Colonic mucosa (tissue), 4 donors: ENCODE results near the gene ZFPL1. TPM values are rescaled to one million over a fixed set of nuclear protein-coding genes. Genes with fewer than 3 reads are reported as not detected.

Experiments used
- DNase-seq: peaks from one replicate; pipeline ENCODE4 v3.0.0-alpha.2; 2020
- H3K27ac ChIP-seq: fragments of 200-600 bp; one replicate; pipeline ENCODE4 v1.8.0; 2021
- H3K27me3 ChIP-seq: fragments of 200-600 bp; one replicate; pipeline ENCODE4 v1.8.0; 2021
- H3K36me3 ChIP-seq: fragments of 200-600 bp; one replicate; pipeline ENCODE4 v1.8.0; 2021
- H3K4me1 ChIP-seq: fragments of 200-600 bp; one replicate; pipeline ENCODE4 v1.8.0; 2021; ENCODE audit warnings: mild to moderate bottlenecking
- H3K4me3 ChIP-seq: fragments of 200-600 bp; one replicate; pipeline ENCODE4 v1.8.0; 2021
- H3K9ac ChIP-seq, 2 donors: one replicate each; pipeline ENCODE4 v1.7.0; 2013; ENCODE audit warnings: control low read depth in 2 of 2, low read depth in 2 of 2, low read length in 2 of 2
- H3K9me3 ChIP-seq: fragments of 200-600 bp; one replicate; pipeline ENCODE4 v1.8.0; 2021
- CTCF ChIP-seq: fragments of 200-600 bp; IDR thresholded peaks from one replicate; pipeline ENCODE4 v1.8.0; 2022; ENCODE audit warnings: antibody characterized with exemption, mild to moderate bottlenecking
- intact Hi-C: fragments of 100-400 bp; cut with DNase I; formaldehyde crosslinking; loops from one replicate; pipeline ENCODE4 v1.14.1; 2022
- total RNA-seq, 2 donors: library from RNA; stranded (reverse); fragmentation: NEBNext Ultra II Directional in 1 of 2; extraction: Animal tissue kit (Norgen Biotek cat#: 25700) in 1 of 2; gene quantifications; one replicate each; pipeline ENCODE4 v1.2.1, GENCODE V29; 2021
- donor health status: healthy.
- donor health status: DM: no; HTN: no; CAD: no.
- donor health status: DM: no; HTN: no; CAD: no.

Gene ZFPL1
- total RNA-seq, 2 donors from 2014 or later = 43.2 to 54.3 TPM

- Histone ChIP-seq H3K4me3 (no peak overlapping the region), H3K36me3 (no peaks in the 10 kb centered on the region), H3K4me1 (no peaks in the 10 kb centered on the region), H3K27me3 (no peaks in the 10 kb centered on the region), H3K9me3 (no peaks in the 10 kb centered on the region), H3K27ac (no peak overlapping the region), H3K9ac (no peak overlapping the region)
- no peak for TF ChIP-seq CTCF
- intact Hi-C loops = no loop called here
- no peak for DNase-seq
These were observed 23.1 kb upstream of the ZFPL1 start for GRCh38 chr11:65060913-65061408.

GRCh38 chr11:65063532-65063931 is 20.5 kb upstream of the ZFPL1 start:
- H3K27me3 ChIP-seq = no peaks in the 10 kb centered on the region
- TF ChIP-seq CTCF = no peak
- H3K9ac ChIP-seq = no peak overlapping the region
- H3K4me1 ChIP-seq = no peaks in the 10 kb centered on the region
- no peaks in the 10 kb centered on the region for H3K9me3 ChIP-seq
- no peak overlapping the region for H3K27ac ChIP-seq
- H3K4me3 ChIP-seq = no peak overlapping the region
- intact Hi-C loops = no loop called here
- no peak for DNase-seq
- no peaks in the 10 kb centered on the region for H3K36me3 ChIP-seq

- H3K36me3 ChIP-seq = no peaks in the 10 kb centered on the region
- intact Hi-C loops = no loop called here
- H3K9ac ChIP-seq = no peak overlapping the region
- H3K4me1 ChIP-seq = no peaks in the 10 kb centered on the region
- H3K9me3 ChIP-seq = no peaks in the 10 kb centered on the region
- H3K27me3 ChIP-seq = no peaks in the 10 kb centered on the region
- TF ChIP-seq CTCF = no peak
- H3K27ac ChIP-seq = no peak overlapping the region
- DNase-seq = no peak
- no peak overlapping the region for H3K4me3 ChIP-seq
These were observed 19.2 kb upstream of the ZFPL1 start for GRCh38 chr11:65064847-65065240.

GRCh38 chr11:65065851-65066250 is 18.2 kb upstream of the ZFPL1 start:
- no peak overlapping the region for H3K27ac ChIP-seq
- H3K4me1 ChIP-seq = no peaks in the 10 kb centered on the region
- no peak overlapping the region for H3K9ac ChIP-seq
- no peak for TF ChIP-seq CTCF
- H3K27me3 ChIP-seq = no peaks in the 10 kb centered on the region
- no peaks in the 10 kb centered on the region for H3K36me3 ChIP-seq
- DNase-seq = no peak
- intact Hi-C loops = no loop called here
- no peak overlapping the region for H3K4me3 ChIP-seq
- no peaks in the 10 kb centered on the region for H3K9me3 ChIP-seq

- TF ChIP-seq CTCF = no peak
- DNase-seq = no peak
- Histone ChIP-seq H3K9ac (no peak overlapping the region), H3K36me3 (no peaks in the 10 kb centered on the region), H3K9me3 (no peaks in the 10 kb centered on the region), H3K4me3 (no peak overlapping the region), H3K27me3 (no peaks in the 10 kb centered on the region), H3K27ac (no peak overlapping the region), H3K4me1 (no peaks in the 10 kb centered on the region)
- intact Hi-C loops = no loop called here
These were observed 17.7 kb upstream of the ZFPL1 start for GRCh38 chr11:65066315-65066714.
